Breast epithelium (tissue), 4 donors: Measurements from ENCODE around the gene KIAA0319L. TPM values are rescaled to one million over a fixed set of nuclear protein-coding genes. Genes with fewer than 3 reads are reported as not detected.

ENCODE experiments used
- DNase-seq, 2 donors: peaks; one replicate each; pipeline ENCODE4 v3.0.0-alpha.2; 2019; ENCODE audit warnings: low spot score in 2 of 2
- H3K27ac ChIP-seq, 2 donors: fragments of 200-600 bp; sonication (generic) in 1 of 2; one replicate each; pipeline ENCODE4 v1.5.1; 2016 to 2019; ENCODE audit warnings: mild to moderate bottlenecking in 1 of 2
- H3K27me3 ChIP-seq, 2 donors: fragments of 200-600 bp; sonication (generic) in 1 of 2; one replicate each; pipeline versions ENCODE4 v1.5.1 to v1.6.0; 2017 to 2019; ENCODE audit warnings: control low read depth in 1 of 2, mild to moderate bottlenecking in 1 of 2
- H3K36me3 ChIP-seq: fragments of 200-600 bp; one replicate; pipeline ENCODE4 v1.5.1; 2019
- H3K4me1 ChIP-seq, 2 donors: fragments of 200-600 bp; sonication (generic); one replicate each; pipeline ENCODE4 v1.5.1; 2016 to 2019; ENCODE audit warnings: control low read depth in 1 of 2
- H3K4me3 ChIP-seq, 3 donors: fragments of 200-600 bp; sonication (generic); 1 replicate in 2 of 3; 2 replicates in 1 of 3; pipeline ENCODE4 v1.5.1; 2016 to 2019; ENCODE audit warnings: mild to moderate bottlenecking in 3 of 3, moderate library complexity in 2 of 3
- H3K9me3 ChIP-seq, 2 donors: fragments of 200-600 bp; sonication (generic) in 1 of 2; one replicate each; pipeline ENCODE4 v1.5.1; 2016 to 2019; ENCODE audit warnings: control low read depth in 1 of 2
- POLR2A ChIP-seq: fragments of 450-650 bp; IDR thresholded peaks from one replicate; pipeline ENCODE4 v1.6.1; 2016; ENCODE audit warnings: antibody characterized with exemption, mild to moderate bottlenecking, moderate library complexity
- POLR2AphosphoS5 ChIP-seq, 3 donors: sonication (generic); formaldehyde crosslinking; IDR thresholded peaks; one replicate each; pipeline ENCODE4 v1.6.1; 2017; ENCODE audit warnings: antibody characterized with exemption in 3 of 3
- intact Hi-C: fragments of 100-400 bp; cut with DNase I; formaldehyde crosslinking; loops from one replicate; pipeline ENCODE4 v1.15.1; 2023; ENCODE audit warnings: low total_unique reads
- total RNA-seq, 3 donors: library from RNA; depleted of rRNA; stranded (reverse); fragments of >200 nt; gene quantifications; one replicate each; pipeline ENCODE4 v1.1.0, GENCODE V29; 2016
- TF ChIP-seq, protein P1 (sequence below), 3 donors: fragments of 450-650 bp; IDR thresholded peaks; one replicate each; pipeline ENCODE4 v1.5.1; 2016 to 2017; ENCODE audit warnings: antibody characterized with exemption in 3 of 3, mild to moderate bottlenecking in 3 of 3, moderate library complexity in 3 of 3

KIAA0319L gene
- total RNA-seq, 3 donors from 2014 or later: 49.0 to 104 (median 103) TPM

DNA sequence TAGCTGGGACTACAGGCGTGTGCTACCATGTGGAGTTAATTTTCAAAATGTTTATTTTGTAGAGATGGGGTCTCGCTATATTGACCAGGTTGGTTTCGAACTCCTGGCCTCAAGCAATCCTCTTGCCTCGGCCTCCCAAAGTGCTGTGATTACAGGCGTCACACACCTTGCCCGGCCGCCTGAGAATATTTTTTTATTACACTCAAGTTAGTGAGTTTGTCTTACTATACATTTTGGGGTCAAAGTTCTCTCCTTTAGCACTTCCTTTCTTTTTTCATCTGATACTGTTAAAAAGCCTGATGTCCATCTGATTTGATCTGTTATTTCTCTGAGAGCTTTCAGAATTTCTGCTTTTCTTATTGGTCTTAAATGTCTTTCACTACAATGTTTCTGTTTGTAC lies 128.8 kb downstream of the KIAA0319L start:
- Histone ChIP-seq H3K27ac (no peak overlapping the region), H3K36me3 (no peaks in the 10 kb centered on the region), H3K4me3 (no peak overlapping the region), H3K9me3 (no peaks in the 10 kb centered on the region), H3K4me1 (no peaks in the 10 kb centered on the region), H3K27me3 (no peaks in the 10 kb centered on the region)
- TF ChIP-seq POLR2A (no peak), POLR2AphosphoS5 (IDR thresholded peaks at IDR 0.05) (no peak)
- TF ChIP-seq, protein P1, sequence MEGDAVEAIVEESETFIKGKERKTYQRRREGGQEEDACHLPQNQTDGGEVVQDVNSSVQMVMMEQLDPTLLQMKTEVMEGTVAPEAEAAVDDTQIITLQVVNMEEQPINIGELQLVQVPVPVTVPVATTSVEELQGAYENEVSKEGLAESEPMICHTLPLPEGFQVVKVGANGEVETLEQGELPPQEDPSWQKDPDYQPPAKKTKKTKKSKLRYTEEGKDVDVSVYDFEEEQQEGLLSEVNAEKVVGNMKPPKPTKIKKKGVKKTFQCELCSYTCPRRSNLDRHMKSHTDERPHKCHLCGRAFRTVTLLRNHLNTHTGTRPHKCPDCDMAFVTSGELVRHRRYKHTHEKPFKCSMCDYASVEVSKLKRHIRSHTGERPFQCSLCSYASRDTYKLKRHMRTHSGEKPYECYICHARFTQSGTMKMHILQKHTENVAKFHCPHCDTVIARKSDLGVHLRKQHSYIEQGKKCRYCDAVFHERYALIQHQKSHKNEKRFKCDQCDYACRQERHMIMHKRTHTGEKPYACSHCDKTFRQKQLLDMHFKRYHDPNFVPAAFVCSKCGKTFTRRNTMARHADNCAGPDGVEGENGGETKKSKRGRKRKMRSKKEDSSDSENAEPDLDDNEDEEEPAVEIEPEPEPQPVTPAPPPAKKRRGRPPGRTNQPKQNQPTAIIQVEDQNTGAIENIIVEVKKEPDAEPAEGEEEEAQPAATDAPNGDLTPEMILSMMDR (IDR thresholded peaks at IDR 0.05): no peak
- intact Hi-C loops: no loop called here
- no peak for DNase-seq

DNA sequence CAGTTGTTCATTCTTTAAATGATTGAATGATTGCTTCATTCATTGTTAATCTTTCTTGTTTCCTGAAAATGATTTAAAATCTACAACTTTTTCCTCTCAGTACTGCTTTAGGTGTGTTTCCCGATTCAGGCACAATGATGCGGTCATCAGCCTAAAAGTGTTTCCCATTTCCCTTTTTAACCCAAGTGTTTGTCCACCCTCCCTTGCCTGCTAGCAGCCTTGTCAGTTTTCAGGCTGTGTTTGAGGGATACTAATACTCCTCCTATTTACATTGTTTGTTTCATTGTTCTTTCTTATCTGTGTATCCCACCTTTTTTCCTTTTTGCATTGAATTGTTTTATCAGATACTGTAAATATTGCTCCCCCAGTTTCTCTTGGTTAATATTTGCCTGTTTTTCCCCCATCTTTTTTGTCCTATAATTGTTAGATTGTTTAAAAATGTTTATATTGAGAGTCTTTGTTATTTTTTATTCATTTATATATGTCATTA lies 131.1 kb downstream of the KIAA0319L start:
- DNase-seq: no peak
- no peak overlapping the region for H3K4me3 ChIP-seq
- TF ChIP-seq, protein P1 (IDR thresholded peaks at IDR 0.05): no peak
- no peak for TF ChIP-seq POLR2A
- no peak for TF ChIP-seq POLR2AphosphoS5 (IDR thresholded peaks at IDR 0.05)
- no peak overlapping the region for H3K27ac ChIP-seq
- H3K9me3 ChIP-seq: no peaks in the 10 kb centered on the region
- no peaks in the 10 kb centered on the region for H3K36me3 ChIP-seq
- intact Hi-C loops: no loop called here
- no peaks in the 10 kb centered on the region for H3K27me3 ChIP-seq
- H3K4me1 ChIP-seq: no peaks in the 10 kb centered on the region

DNA sequence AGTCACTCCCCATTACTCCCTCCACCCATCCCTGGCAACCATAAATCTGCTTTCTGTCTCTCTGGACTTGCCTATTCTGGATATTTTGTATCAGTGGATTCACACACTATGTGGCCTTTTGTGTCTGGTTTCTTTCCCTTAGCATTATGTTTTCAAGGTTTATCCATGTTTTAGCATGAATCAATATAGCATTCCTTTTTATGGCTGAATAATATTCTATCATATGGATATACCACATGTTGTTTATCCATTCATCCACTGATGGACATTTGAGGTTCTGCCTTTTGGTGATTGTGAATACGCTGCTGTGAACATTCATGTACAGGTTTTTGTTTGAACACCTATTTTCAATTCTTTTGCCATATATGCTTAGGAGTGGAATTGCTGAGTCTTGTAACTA lies 148.3 kb downstream of the KIAA0319L start:
- peaks cover 6% of the 10 kb centered on the region for H3K36me3 ChIP-seq
- TF ChIP-seq POLR2A: no peak
- no peak for TF ChIP-seq POLR2AphosphoS5 (IDR thresholded peaks at IDR 0.05)
- TF ChIP-seq, protein P1 (IDR thresholded peaks at IDR 0.05): no peak
- no peaks in the 10 kb centered on the region for H3K27me3 ChIP-seq
- H3K27ac ChIP-seq: no peak overlapping the region
- intact Hi-C loops: no loop called here
- no peak overlapping the region for H3K4me3 ChIP-seq
- no peaks in the 10 kb centered on the region for H3K9me3 ChIP-seq
- H3K4me1 ChIP-seq: no peaks in the 10 kb centered on the region
- no peak for DNase-seq

DNA sequence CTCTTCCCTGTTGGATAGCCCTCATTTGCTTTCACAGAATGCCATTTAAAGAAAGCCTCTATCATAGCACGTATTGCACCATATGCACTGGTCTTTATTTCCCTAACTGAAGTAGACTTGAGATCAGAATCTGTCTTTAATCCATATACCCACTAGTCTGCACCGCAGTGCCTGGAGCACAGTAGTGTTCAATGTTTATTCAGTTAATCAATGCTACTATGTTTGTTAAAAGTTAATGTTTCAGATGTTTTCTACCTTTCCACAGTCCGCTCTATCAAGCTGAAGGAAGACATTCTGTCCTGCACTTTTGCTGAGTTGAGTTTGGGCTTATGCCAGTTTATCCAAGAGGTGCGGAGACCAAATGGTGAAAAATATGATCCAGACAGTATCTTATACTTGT lies 149.5 kb downstream of the KIAA0319L start:
- H3K27ac ChIP-seq: no peak overlapping the region
- intact Hi-C loops: no loop called here
- peaks cover 6% of the 10 kb centered on the region for H3K36me3 ChIP-seq

DNA sequence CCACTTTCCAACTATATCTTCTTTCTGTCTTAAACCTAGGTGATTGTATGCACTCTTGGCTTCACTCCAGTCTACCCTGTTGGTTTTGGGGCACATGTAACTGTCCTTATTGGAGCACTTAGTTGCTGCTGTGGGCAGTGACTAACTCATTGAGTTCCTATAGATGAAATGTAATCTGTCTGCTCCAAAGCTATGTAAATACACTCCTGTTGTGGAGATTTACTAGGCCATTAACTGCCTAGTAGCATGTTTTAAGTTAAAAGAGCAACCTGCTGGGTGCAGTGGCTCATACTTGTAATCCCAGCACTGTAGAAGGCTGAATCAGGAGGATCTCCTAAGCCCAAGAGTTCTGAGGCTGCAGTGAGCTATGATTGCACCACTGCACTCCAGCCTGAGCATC lies 151.1 kb downstream of the KIAA0319L start:
- intact Hi-C loops: no loop called here

More for the DNA sequence above, 149.5 kb downstream of the KIAA0319L start:
- Histone ChIP-seq H3K4me1 (no peaks in the 10 kb centered on the region), H3K9me3 (no peaks in the 10 kb centered on the region), H3K4me3 (no peak overlapping the region), H3K27me3 (no peaks in the 10 kb centered on the region)
- no peak for DNase-seq
- TF ChIP-seq POLR2AphosphoS5 (IDR thresholded peaks at IDR 0.05) (no peak), POLR2A (no peak)
- TF ChIP-seq, protein P1 (IDR thresholded peaks at IDR 0.05): no peak

More for the DNA sequence above, 151.1 kb downstream of the KIAA0319L start:
- no peak for DNase-seq
- no peak overlapping the region for H3K4me3 ChIP-seq
- no peak overlapping the region for H3K27ac ChIP-seq
- TF ChIP-seq POLR2AphosphoS5 (IDR thresholded peaks at IDR 0.05) (no peak), POLR2A (no peak)
- TF ChIP-seq, protein P1 (IDR thresholded peaks at IDR 0.05): no peak
- no peaks in the 10 kb centered on the region for H3K27me3 ChIP-seq
- no peaks in the 10 kb centered on the region for H3K9me3 ChIP-seq
- H3K36me3 ChIP-seq: peaks cover 6% of the 10 kb centered on the region
- H3K4me1 ChIP-seq: no peaks in the 10 kb centered on the region
